ENCODE data around the gene MALRD1.

MALRD1 gene

GRCh38 chr10:19588608-19589007 lies 540.0 kb downstream of the MALRD1 start:
- TF ChIP-seq CTCF (IDR thresholded peaks at IDR 0.05; ENCODE audit: low read depth, low read length) = no peak
- no peak overlapping the region for H3K4me3 ChIP-seq (ENCODE audit: low read depth, low read length)
- no peak for DNase-seq (ENCODE audit: low read depth, low spot score)
- in situ Hi-C loops (cut with HindIII; ENCODE audit: low sequenced_read_pairs) = no loop called here

- DNase-seq (ENCODE audit: low read depth, low spot score) = peak; percentile 26
- TF ChIP-seq CTCF (IDR thresholded peaks at IDR 0.05; ENCODE audit: low read depth, low read length) = no peak
- in situ Hi-C loops (cut with HindIII; ENCODE audit: low sequenced_read_pairs) = no loop called here
- H3K4me3 ChIP-seq (ENCODE audit: low read depth, low read length) = no peak overlapping the region
Observed at GRCh38 chr10:19592276-19592675, 543.7 kb downstream of the MALRD1 start.

GRCh38 chr10:19595212-19595845 lies 546.7 kb downstream of the MALRD1 start:
- DNase-seq (ENCODE audit: low read depth, low spot score) = no peak
- TF ChIP-seq CTCF (IDR thresholded peaks at IDR 0.05; ENCODE audit: low read depth, low read length) = no peak
- in situ Hi-C loops (cut with HindIII; ENCODE audit: low sequenced_read_pairs) = no loop called here
- no peak overlapping the region for H3K4me3 ChIP-seq (ENCODE audit: low read depth, low read length)

GRCh38 chr10:19605806-19606205 lies 557.2 kb downstream of the MALRD1 start:
- no peak for DNase-seq (ENCODE audit: low read depth, low spot score)
- no peak for TF ChIP-seq CTCF (IDR thresholded peaks at IDR 0.05; ENCODE audit: low read depth, low read length)
- in situ Hi-C loops (cut with HindIII; ENCODE audit: low sequenced_read_pairs) = no loop called here
- no peak overlapping the region for H3K4me3 ChIP-seq (ENCODE audit: low read depth, low read length)

GRCh38 chr10:19606968-19607367 lies 558.4 kb downstream of the MALRD1 start:
- DNase-seq (ENCODE audit: low read depth, low spot score) = no peak
- TF ChIP-seq CTCF (IDR thresholded peaks at IDR 0.05; ENCODE audit: low read depth, low read length) = no peak
- in situ Hi-C loops (cut with HindIII; ENCODE audit: low sequenced_read_pairs) = no loop called here
- no peak overlapping the region for H3K4me3 ChIP-seq (ENCODE audit: low read depth, low read length)

GRCh38 chr10:19611775-19612174 lies 563.2 kb downstream of the MALRD1 start:
- no peak for TF ChIP-seq CTCF (IDR thresholded peaks at IDR 0.05; ENCODE audit: low read depth, low read length)
- in situ Hi-C loops (cut with HindIII; ENCODE audit: low sequenced_read_pairs) = no loop called here
- DNase-seq (ENCODE audit: low read depth, low spot score) = no peak
- no peak overlapping the region for H3K4me3 ChIP-seq (ENCODE audit: low read depth, low read length)

All from astrocyte of the spinal cord (primary cell).